NCI-H1105 (cell line): ENCODE data around the gene RPRD1B.

Experiments used
- DNase-seq: peaks from one replicate; lab custom pipeline; 2025; lab: John Stamatoyannopoulos, UW

The RPRD1B gene

GRCh38 chr20:38033330-38034107 is at the start of gene RPRD1B, which contains the start of gene TTI1:
RPRD1B (plus strand) TSS chr20:38033746; CDS start chr20:38033948, 202 bp downstream.
TTI1 (minus strand) TSS chr20:38033456; CDS start chr20:38013816, 19,640 bp downstream.
- DNase-seq, result peak; percentile 88

GRCh38 chr20:37984018-37984785 is 49.3 kb upstream of the RPRD1B start:
- DNase-seq, result peak; percentile 90

- no peak for DNase-seq
Measured at GRCh38 chr20:37986044-37986858, 47.3 kb upstream of the RPRD1B start.

GRCh38 chr20:37986873-37987601 is 46.5 kb upstream of the RPRD1B start:
- DNase-seq, result no peak

GRCh38 chr20:37987602-37988290 is 45.8 kb upstream of the RPRD1B start:
- DNase-seq, result no peak

- no peak for DNase-seq
Measured at GRCh38 chr20:37988306-37988954, 45.1 kb upstream of the RPRD1B start.

- DNase-seq, result no peak
Measured at GRCh38 chr20:37989601-37990295, 43.8 kb upstream of the RPRD1B start.

GRCh38 chr20:37990571-37991151 is 42.9 kb upstream of the RPRD1B start:
- DNase-seq, result no peak

- no peak for DNase-seq
Measured at GRCh38 chr20:37991157-37991866, 42.2 kb upstream of the RPRD1B start.

GRCh38 chr20:37991908-37992307 is 41.6 kb upstream of the RPRD1B start:
- DNase-seq, result no peak

GRCh38 chr20:37992802-37993409 is 40.6 kb upstream of the RPRD1B start:
- DNase-seq, result peak; percentile 16

- DNase-seq, result no peak
Measured at GRCh38 chr20:37994512-37994911, 39.0 kb upstream of the RPRD1B start.

GRCh38 chr20:37995856-37996605 is 37.5 kb upstream of the RPRD1B start:
- no peak for DNase-seq

GRCh38 chr20:37997516-37997915 is 36.0 kb upstream of the RPRD1B start:
- no peak for DNase-seq

GRCh38 chr20:37999526-38000263 is 33.9 kb upstream of the RPRD1B start:
- no peak for DNase-seq

GRCh38 chr20:38000293-38000692 is 33.3 kb upstream of the RPRD1B start:
- no peak for DNase-seq
